Chondrocyte (in vitro differentiated cells): Measurements from ENCODE around the gene HIPK4. TPM values are rescaled to one million over a fixed set of nuclear protein-coding genes. Genes with fewer than 3 reads are reported as not detected.

Experiments
- DNase-seq: peaks from one replicate; pipeline ENCODE4 v3.0.0; 2021; ENCODE audit warnings: mixed read lengths, low spot score
- H3K27ac Mint-ChIP-seq: one replicate; pipeline ENCODE4 v1.8.0; 2021; ENCODE audit warnings: mild to moderate bottlenecking, moderate library complexity, mixed read lengths; ENCODE audit not compliant: unreplicated experiment
- H3K27me3 Mint-ChIP-seq: 2 replicates; pipeline ENCODE4 v1.8.0; 2021; ENCODE audit warnings: low read depth, mixed read lengths
- H3K36me3 Mint-ChIP-seq: 2 replicates; pipeline ENCODE4 v1.8.0; 2021; ENCODE audit warnings: low read depth, mixed read lengths
- H3K4me1 Mint-ChIP-seq: 2 replicates; pipeline ENCODE4 v1.8.0; 2021; ENCODE audit warnings: low read depth, mild to moderate bottlenecking, mixed read lengths
- H3K4me3 Mint-ChIP-seq: one replicate; pipeline ENCODE4 v1.8.0; 2021; ENCODE audit warnings: mild to moderate bottlenecking, moderate library complexity, mixed read lengths; ENCODE audit not compliant: unreplicated experiment
- H3K9me3 Mint-ChIP-seq: 2 replicates; pipeline ENCODE4 v1.8.0; 2021; ENCODE audit warnings: low read depth, mixed read lengths
- CTCF ChIP-seq: fragments of 200-600 bp; sonication (generic); IDR thresholded peaks from 2 replicates; pipeline ENCODE4 v1.5.0; 2021; ENCODE audit warnings: antibody characterized with exemption, mild to moderate bottlenecking, moderate library complexity
- total RNA-seq: library from RNA; stranded (reverse); gene quantifications from 3 replicates; pipeline ENCODE4 v1.2.1, GENCODE V29; 2021

HIPK4 gene
- total RNA-seq, 1 donor from 2014 or later = 0.20 TPM

GRCh38 chr19:40358773-40359172 is 31.2 kb downstream of the HIPK4 start:
- Mint-ChIP-seq H3K4me3 (no peak overlapping the region), H3K4me1 (peaks cover 9% of the 10 kb centered on the region), H3K36me3 (peaks cover 5% of the 10 kb centered on the region), H3K27ac (no peak overlapping the region), H3K27me3 (no peaks in the 10 kb centered on the region), H3K9me3 (no peaks in the 10 kb centered on the region)
- TF ChIP-seq CTCF = no peak
- DNase-seq = no peak

- Mint-ChIP-seq H3K4me3 (no peak overlapping the region), H3K36me3 (peaks cover 5% of the 10 kb centered on the region), H3K27ac (no peak overlapping the region), H3K9me3 (no peaks in the 10 kb centered on the region), H3K4me1 (peaks cover 4% of the 10 kb centered on the region), H3K27me3 (no peaks in the 10 kb centered on the region)
- no peak for DNase-seq
- TF ChIP-seq CTCF = no peak
Observed at GRCh38 chr19:40357640-40358039, 32.3 kb downstream of the HIPK4 start.

GRCh38 chr19:40356681-40357595 is 33.0 kb downstream of the HIPK4 start:
- no peaks in the 10 kb centered on the region for H3K27me3 Mint-ChIP-seq
- H3K9me3 Mint-ChIP-seq = no peaks in the 10 kb centered on the region
- H3K27ac Mint-ChIP-seq = no peak overlapping the region
- DNase-seq = no peak
- peaks cover 4% of the 10 kb centered on the region for H3K4me1 Mint-ChIP-seq
- TF ChIP-seq CTCF = no peak
- peaks cover 5% of the 10 kb centered on the region for H3K36me3 Mint-ChIP-seq
- H3K4me3 Mint-ChIP-seq = no peak overlapping the region

- Mint-ChIP-seq H3K36me3 (peaks cover 3% of the 10 kb centered on the region), H3K4me3 (no peak overlapping the region), H3K27ac (peak overlapping the region; percentile 13), H3K9me3 (no peaks in the 10 kb centered on the region), H3K27me3 (no peaks in the 10 kb centered on the region), H3K4me1 (peaks cover 4% of the 10 kb centered on the region)
- TF ChIP-seq CTCF = no peak
- DNase-seq = no peak
Observed at GRCh38 chr19:40355975-40356680, 33.9 kb downstream of the HIPK4 start.

GRCh38 chr19:40348961-40349507 is 40.9 kb downstream of the HIPK4 start:
- no peaks in the 10 kb centered on the region for H3K36me3 Mint-ChIP-seq
- peak overlapping the region; percentile 97 for H3K27ac Mint-ChIP-seq
- H3K4me3 Mint-ChIP-seq = peak overlapping the region; percentile 94
- no peaks in the 10 kb centered on the region for H3K9me3 Mint-ChIP-seq
- TF ChIP-seq CTCF = no peak
- no peak for DNase-seq
- peaks cover 31% of the 10 kb centered on the region for H3K4me1 Mint-ChIP-seq
- H3K27me3 Mint-ChIP-seq = no peaks in the 10 kb centered on the region
